Measurements from ENCODE around the gene C22orf23. TPM values are rescaled to one million over a fixed set of nuclear protein-coding genes. Genes with fewer than 3 reads are reported as not detected.

Gene C22orf23
- polyA plus RNA-seq, 2 of the 4 experiments (the other 2 are of a cell fraction): 0.26 to 0.52 TPM

DNA sequence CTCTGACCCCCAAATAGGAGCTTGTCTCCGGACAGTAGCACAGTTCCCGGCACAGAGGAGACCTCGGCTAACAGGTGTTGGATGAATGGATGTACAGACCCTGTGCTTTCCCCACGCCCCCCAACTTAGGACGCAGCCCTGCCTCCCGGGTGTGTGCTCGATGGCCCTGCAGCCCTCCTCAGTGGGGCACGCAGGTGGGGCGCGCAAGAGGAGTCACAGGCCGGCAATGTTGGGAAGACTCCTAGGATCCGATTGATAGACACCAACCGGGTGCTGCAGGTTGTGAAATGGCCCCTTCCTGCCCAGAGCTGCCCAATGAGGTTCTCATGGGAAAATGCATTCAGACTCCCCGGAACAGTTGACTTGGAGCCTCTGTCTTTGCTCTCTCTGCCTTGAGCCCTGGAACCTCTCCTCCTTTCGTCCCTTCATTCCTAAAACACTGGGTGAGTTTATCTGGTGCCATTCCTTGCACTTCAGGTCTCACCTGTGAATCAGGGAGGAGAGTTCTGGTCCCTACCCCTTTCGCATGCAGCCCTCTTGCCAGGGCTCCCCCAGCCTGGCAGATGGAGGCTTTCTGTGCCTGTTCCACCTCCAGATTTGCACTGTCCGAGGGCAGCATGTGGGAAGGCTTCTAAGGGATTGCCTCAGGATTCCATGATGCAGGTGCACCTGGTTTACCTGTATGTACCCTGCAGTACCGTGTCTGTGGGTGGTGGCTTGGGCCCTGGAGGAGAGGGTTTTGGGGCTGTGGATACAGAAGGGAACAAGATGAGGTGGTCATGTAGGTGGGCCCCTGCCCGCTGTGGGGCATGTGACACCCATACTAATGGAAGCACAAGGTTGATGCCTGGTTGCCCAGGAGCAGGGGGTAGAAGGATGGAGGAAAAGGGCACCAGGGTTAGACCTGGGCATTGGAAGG lies 46.1 kb downstream of the C22orf23 start:
- no peaks in the 10 kb centered on the region for H3K9me3 ChIP-seq
- peaks cover 28% of the 10 kb centered on the region for H3K4me1 ChIP-seq
- POLR2A ChIA-PET: no interaction called here
- no peak for FAIRE-seq
- peak overlapping the region; percentile 99 for H3K27ac ChIP-seq
- CTCF ChIA-PET: interaction anchor here (1.0 to 4.4 kb wide), 5 partner anchors 9 to 89 kb away, joined by 3 to 20 read pairs (median 5); no protein-coding TSS in a partner anchor
- TF ChIP-seq TFCP2L1 (CRISPR knock-in tag; IDR thresholded peaks at IDR 0.05) (no peak), CBX2 (IDR thresholded peaks at IDR 0.05; ENCODE audit: borderline replicate concordance, low read depth) (no peak), NPAS2 (CRISPR knock-in tag; IDR thresholded peaks at IDR 0.05; ENCODE audit: borderline replicate concordance) (no peak), NR3C1 (IDR thresholded peaks at IDR 0.05) (no peak), PHF8 (IDR thresholded peaks at IDR 0.05; ENCODE audit: borderline replicate concordance, low read depth) (no peak), NFE2L2 (conservative IDR thresholded peaks at IDR 0.05; ENCODE audit: low read length) (no peak), POLR2AphosphoS2 (conservative IDR thresholded peaks at IDR 0.05; ENCODE audit: low read length) (no peak), TP53 (CRISPR knock-in tag; IDR thresholded peaks at IDR 0.05) (no peak), POLR2A (IDR thresholded peaks at IDR 0.05; ENCODE audit: low read length) (no peak)
- TF ChIP-seq, protein P1, sequence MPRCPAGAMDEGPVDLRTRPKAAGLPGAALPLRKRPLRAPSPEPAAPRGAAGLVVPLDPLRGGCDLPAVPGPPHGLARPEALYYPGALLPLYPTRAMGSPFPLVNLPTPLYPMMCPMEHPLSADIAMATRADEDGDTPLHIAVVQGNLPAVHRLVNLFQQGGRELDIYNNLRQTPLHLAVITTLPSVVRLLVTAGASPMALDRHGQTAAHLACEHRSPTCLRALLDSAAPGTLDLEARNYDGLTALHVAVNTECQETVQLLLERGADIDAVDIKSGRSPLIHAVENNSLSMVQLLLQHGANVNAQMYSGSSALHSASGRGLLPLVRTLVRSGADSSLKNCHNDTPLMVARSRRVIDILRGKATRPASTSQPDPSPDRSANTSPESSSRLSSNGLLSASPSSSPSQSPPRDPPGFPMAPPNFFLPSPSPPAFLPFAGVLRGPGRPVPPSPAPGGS (IDR thresholded peaks at IDR 0.05): no peak
- DNase-seq (ENCODE audit: low read depth in 1 of 2, low spot score in 1 of 2): no peak
- WGBS (ENCODE audit: missing lambda C conversion rate): 77% methylated on average over 6 of the region's 19 CpGs
- H3K4me3 ChIP-seq: peak overlapping the region; percentile 95
- ATAC-seq: no peak
- peak overlapping the region; percentile 98 for H3K4me2 ChIP-seq

DNA sequence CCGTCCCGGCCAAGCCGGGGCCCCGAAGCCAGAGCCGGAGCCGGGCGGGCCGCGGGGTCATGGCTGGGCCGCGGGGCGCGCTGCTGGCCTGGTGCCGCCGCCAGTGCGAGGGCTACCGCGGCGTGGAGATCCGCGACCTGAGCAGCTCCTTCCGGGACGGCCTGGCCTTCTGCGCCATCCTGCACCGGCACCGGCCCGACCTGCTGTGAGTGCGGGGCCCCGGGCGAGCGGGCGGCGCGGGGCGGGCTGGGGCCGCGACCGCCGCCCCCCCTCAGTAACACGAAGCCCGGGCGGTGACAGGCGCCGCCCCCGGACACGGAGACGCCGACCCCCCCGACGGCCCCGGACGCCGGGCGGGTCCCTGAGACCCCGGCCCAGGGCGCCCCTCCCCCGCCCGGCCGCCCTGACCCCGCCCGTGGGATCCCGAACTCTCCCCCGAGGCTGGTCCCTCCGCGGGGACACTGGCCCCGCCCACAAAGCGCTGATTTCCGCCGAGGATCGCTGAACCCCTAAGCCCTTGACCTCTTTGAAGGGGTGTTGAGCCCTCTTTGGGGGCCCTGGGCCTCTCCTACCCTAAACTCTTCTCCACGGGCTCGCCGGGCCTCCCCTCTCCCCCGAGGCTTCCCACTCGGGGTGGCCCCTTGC lies 46.9 kb downstream of the C22orf23 start:
- peaks cover 28% of the 10 kb centered on the region for H3K4me1 ChIP-seq
- peak overlapping the region; percentile 99 for H3K27ac ChIP-seq

More for the DNA sequence above, 46.9 kb downstream of the C22orf23 start:
- TF ChIP-seq ZC3H11A (IDR thresholded peaks at IDR 0.05): no peak
- TF ChIP-seq MAFK (IDR thresholded peaks at IDR 0.05; ENCODE audit: partially characterized antibody): no peak
- no peak for TF ChIP-seq POLR2AphosphoS2 (conservative IDR thresholded peaks at IDR 0.05; ENCODE audit: low read length)
- TF ChIP-seq RNF2 (IDR thresholded peaks at IDR 0.05; ENCODE audit: borderline replicate concordance, low read depth): no peak
- TF ChIP-seq ZFP36 (IDR thresholded peaks at IDR 0.05; ENCODE audit: borderline replicate concordance, partially characterized antibody): no peak
- no peak for TF ChIP-seq ZNF302 (CRISPR knock-in tag; IDR thresholded peaks at IDR 0.05)
- TF ChIP-seq GATA3 (IDR thresholded peaks at IDR 0.05; ENCODE audit: borderline replicate concordance): no peak
- peak; percentile 2; the same call in 1 of the 2 replicates for TF ChIP-seq POLR2A (IDR thresholded peaks at IDR 0.05; ENCODE audit: low read length)
- TF ChIP-seq CBX8 (IDR thresholded peaks at IDR 0.05): no peak
- TF ChIP-seq, protein P1 (IDR thresholded peaks at IDR 0.05): peak; percentile 17; the same call in 1 of the 3 replicates
- peak in 1 of 2 experiments; percentile 29; a peak in 1 of 5 replicates for TF ChIP-seq JUN (IDR thresholded peaks at IDR 0.05)
- TF ChIP-seq PHF8 (IDR thresholded peaks at IDR 0.05; ENCODE audit: borderline replicate concordance, low read depth): no peak
- peak; percentile 3; the same call in 2 of the 3 replicates for TF ChIP-seq CTCF (IDR thresholded peaks at IDR 0.05)
- TF ChIP-seq, protein P2, sequence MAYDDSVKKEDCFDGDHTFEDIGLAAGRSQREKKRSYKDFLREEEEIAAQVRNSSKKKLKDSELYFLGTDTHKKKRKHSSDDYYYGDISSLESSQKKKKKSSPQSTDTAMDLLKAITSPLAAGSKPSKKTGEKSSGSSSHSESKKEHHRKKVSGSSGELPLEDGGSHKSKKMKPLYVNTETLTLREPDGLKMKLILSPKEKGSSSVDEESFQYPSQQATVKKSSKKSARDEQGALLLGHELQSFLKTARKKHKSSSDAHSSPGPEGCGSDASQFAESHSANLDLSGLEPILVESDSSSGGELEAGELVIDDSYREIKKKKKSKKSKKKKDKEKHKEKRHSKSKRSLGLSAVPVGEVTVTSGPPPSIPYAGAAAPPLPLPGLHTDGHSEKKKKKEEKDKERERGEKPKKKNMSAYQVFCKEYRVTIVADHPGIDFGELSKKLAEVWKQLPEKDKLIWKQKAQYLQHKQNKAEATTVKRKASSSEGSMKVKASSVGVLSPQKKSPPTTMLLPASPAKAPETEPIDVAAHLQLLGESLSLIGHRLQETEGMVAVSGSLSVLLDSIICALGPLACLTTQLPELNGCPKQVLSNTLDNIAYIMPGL (CRISPR knock-in tag; IDR thresholded peaks at IDR 0.05; ENCODE audit: borderline replicate concordance): no peak
- peak in 1 of 2 experiments; percentile 26; a peak in 3 of 6 replicates for ATAC-seq
- POLR2A ChIA-PET: interaction anchor here (0.6 to 1.6 kb wide), 5 partner anchors 10 to 145 kb away, joined by 3 to 9 read pairs (median 7); partner anchors contain the start of genes C22orf23 and POLR2F
- peak overlapping the region; percentile 98 for H3K4me2 ChIP-seq
- FAIRE-seq: no peak
- no peak for DNase-seq (ENCODE audit: low read depth in 1 of 2, low spot score in 1 of 2)
- H3K9me3 ChIP-seq: no peaks in the 10 kb centered on the region
- H3K4me3 ChIP-seq: peak overlapping the region; percentile 95
- WGBS (ENCODE audit: missing lambda C conversion rate): no CpG with 5 or more reads among the region's 75 CpGs
- CTCF ChIA-PET: interaction anchor here (0.6 to 2.9 kb wide), 16 partner anchors 8 to 299 kb away, joined by 3 to 20 read pairs (median 5); partner anchors contain the start of genes C22orf23 and POLR2F
